Liver (tissue), 9 donors: ENCODE data around the gene TANC1. TPM values are rescaled to one million over a fixed set of nuclear protein-coding genes. Genes with fewer than 3 reads are reported as not detected.

Experiments
- DNase-seq: peaks from one replicate; pipeline ENCODE4 v3.0.0-alpha.2; 2017; ENCODE audit warnings: low spot score
- H3K27ac ChIP-seq, 2 donors: one replicate each; pipeline ENCODE4 v1.7.0; 2013; ENCODE audit warnings: inconsistent platforms in 2 of 2, low read length in 2 of 2, control low read depth in 1 of 2, low read depth in 1 of 2, mild to moderate bottlenecking in 1 of 2
- H3K27me3 ChIP-seq, 4 donors: one replicate each; pipeline versions ENCODE4 v1.6.1 to v1.7.0; 2013; ENCODE audit warnings: low read length in 3 of 4, inconsistent platforms in 1 of 4, mild to moderate bottlenecking in 1 of 4, moderate library complexity in 1 of 4; ENCODE audit not compliant: control insufficient read depth in 4 of 4, insufficient read depth in 4 of 4
- H3K36me3 ChIP-seq, 4 donors: one replicate each; pipeline versions ENCODE4 v1.6.1 to v1.7.0; 2013; ENCODE audit warnings: low read length in 3 of 4, mild to moderate bottlenecking in 3 of 4, low read depth in 1 of 4, moderate library complexity in 1 of 4; ENCODE audit not compliant: control insufficient read depth in 4 of 4, insufficient read depth in 3 of 4
- H3K4me1 ChIP-seq, 4 donors: one replicate each; pipeline versions ENCODE4 v1.6.1 to v1.7.0; 2013; ENCODE audit warnings: low read length in 3 of 4, mild to moderate bottlenecking in 3 of 4, moderate library complexity in 1 of 4; ENCODE audit not compliant: control insufficient read depth in 4 of 4, insufficient read depth in 4 of 4
- H3K4me3 ChIP-seq, 3 donors: one replicate each; pipeline versions ENCODE4 v1.6.1 to v1.7.0; 2013; ENCODE audit warnings: low read length in 3 of 3, control low read depth in 1 of 3, low read depth in 1 of 3, mild to moderate bottlenecking in 1 of 3
- H3K9ac ChIP-seq, 2 donors: one replicate each; pipeline ENCODE4 v1.7.0; 2013; ENCODE audit warnings: low read length in 2 of 2, mild to moderate bottlenecking in 2 of 2, moderate library complexity in 2 of 2, control low read depth in 1 of 2, low read depth in 1 of 2
- H3K9me3 ChIP-seq, 4 donors: one replicate each; pipeline versions ENCODE4 v1.6.1 to v1.7.0; 2013; ENCODE audit warnings: low read length in 3 of 4; ENCODE audit not compliant: control insufficient read depth in 4 of 4
- ATF3 ChIP-seq: IDR thresholded peaks from 2 replicates; pipeline ENCODE4 v1.6.1; 2016; ENCODE audit warnings: antibody characterized with exemption
- CTCF ChIP-seq: fragments of 150-350 bp; IDR thresholded peaks from 2 replicates; pipeline ENCODE4 v1.5.1; 2017; ENCODE audit warnings: improper control_type of control experiment, low read depth, low read length; ENCODE audit not compliant: missing input control
- EGR1 ChIP-seq, 2 donors: IDR thresholded peaks; 2 replicates each; pipeline ENCODE4 v1.6.1; 2016 to 2018; ENCODE audit warnings: antibody characterized with exemption in 2 of 2, low read depth in 2 of 2
- FOXA1 ChIP-seq: IDR thresholded peaks from 2 replicates; pipeline ENCODE4 v1.6.1; 2016; ENCODE audit warnings: antibody characterized with exemption
- FOXA2 ChIP-seq: IDR thresholded peaks from 2 replicates; pipeline ENCODE4 v1.6.1; 2016; ENCODE audit warnings: antibody characterized with exemption
- GABPA ChIP-seq, 2 donors: IDR thresholded peaks in 1 of 2; conservative IDR thresholded peaks in 1 of 2; 2 replicates each; pipeline ENCODE4 v1.6.1; 2016; ENCODE audit warnings: antibody characterized with exemption in 2 of 2, mild to moderate bottlenecking in 1 of 2, moderate library complexity in 1 of 2
- HNF4A ChIP-seq, 2 donors: conservative IDR thresholded peaks; 2 replicates each; pipeline ENCODE4 v1.6.1; 2016; ENCODE audit warnings: antibody characterized with exemption in 2 of 2, mild to moderate bottlenecking in 2 of 2
- HNF4G ChIP-seq: IDR thresholded peaks from 2 replicates; pipeline ENCODE4 v1.6.1; 2016; ENCODE audit warnings: antibody characterized with exemption
- JUND ChIP-seq, 2 donors: IDR thresholded peaks; 2 replicates each; pipeline ENCODE4 v1.6.1; 2016; ENCODE audit warnings: antibody characterized with exemption in 2 of 2
- MAX ChIP-seq: IDR thresholded peaks from 2 replicates; pipeline ENCODE4 v1.6.1; 2016; ENCODE audit warnings: antibody characterized with exemption
- NR2F2 ChIP-seq: IDR thresholded peaks from 2 replicates; pipeline ENCODE4 v1.6.1; 2016; ENCODE audit warnings: antibody characterized with exemption
- RAD21 ChIP-seq, 2 donors: IDR thresholded peaks; 2 replicates each; pipeline ENCODE4 v1.6.1; 2016; ENCODE audit warnings: antibody characterized with exemption in 2 of 2, mild to moderate bottlenecking in 2 of 2
- REST ChIP-seq: IDR thresholded peaks from 2 replicates; pipeline ENCODE4 v1.6.1; 2016; ENCODE audit warnings: antibody characterized with exemption, mild to moderate bottlenecking
- RXRA ChIP-seq, 2 donors: IDR thresholded peaks; 2 replicates each; pipeline ENCODE4 v1.6.1; 2017 to 2018; ENCODE audit warnings: antibody characterized with exemption in 2 of 2, mild to moderate bottlenecking in 1 of 2
- SP1 ChIP-seq: IDR thresholded peaks from 2 replicates; pipeline ENCODE4 v1.6.1; 2018; ENCODE audit warnings: antibody characterized with exemption, mild to moderate bottlenecking
- TAF1 ChIP-seq: conservative IDR thresholded peaks from 2 replicates; pipeline ENCODE4 v1.6.1; 2016; ENCODE audit warnings: antibody characterized with exemption, mild to moderate bottlenecking
- YY1 ChIP-seq: IDR thresholded peaks from 2 replicates; pipeline ENCODE4 v1.6.1; 2016; ENCODE audit warnings: antibody characterized with exemption, mild to moderate bottlenecking
- ZBTB33 ChIP-seq: IDR thresholded peaks from 2 replicates; pipeline ENCODE4 v1.6.1; 2016; ENCODE audit warnings: antibody characterized with exemption
- WGBS: extraction: QIAGEN DNeasy Blood & Tissue Kit; methylation state at CpG from one replicate; pipeline ENCODE4 v1.1.7; 2013; 5-methylcytosine and 5-hydroxymethylcytosine counted together
- polyA plus RNA-seq, 2 donors: library from polyadenylated mRNA; stranded (reverse) in 1 of 2; unstranded in 1 of 2; fragments of 200-250 nt in 1 of 2; fragments of >200 nt in 1 of 2; fragmentation: Nextera tagmentation in 1 of 2; extraction: Ambion mirVana in 1 of 2; gene quantifications; one replicate each; pipeline versions ENCODE4 v1.2.1 to v1.2.3, GENCODE V29; 2013 to 2015
- total RNA-seq, 2 donors: library from RNA; depleted of rRNA; stranded (reverse); fragments of >200 nt; gene quantifications; one replicate each; pipeline ENCODE4 v1.2.3, GENCODE V29; 2014
- donor health status: healthy.
- donor health status: healthy.
- donor health status: healthy.
- donor health status: healthy.
- donor health status: healthy.

Gene TANC1
- total and polyA plus RNA-seq, 4 donors = 3.7 to 17.7 (median 5.2) TPM

- DNase-seq = peak; percentile 39
- H3K36me3 ChIP-seq = no peaks in the 10 kb centered on the region
- peak overlapping the region; percentile 70 to 82 for H3K27ac ChIP-seq
- H3K4me1 ChIP-seq = peaks cover 0 to 22% (median 9%) of the 10 kb centered on the region in 4 donors
- H3K27me3 ChIP-seq = no peaks in the 10 kb centered on the region
- TF ChIP-seq REST (no peak), YY1 (peak; percentile 6), GABPA (IDR thresholded peaks at IDR 0.05 in 1 of 2, conservative IDR thresholded peaks at IDR 0.05 in 1 of 2) (no peak)
- H3K9ac ChIP-seq = peak overlapping the region; percentile 51 to 60
- WGBS = 15% methylated on average over 31 of the region's 31 CpGs
- H3K9me3 ChIP-seq = no peaks in the 10 kb centered on the region
- peak overlapping the region; percentile 41 to 98 (median 90) for H3K4me3 ChIP-seq
These were observed 577 bp upstream of the TANC1 start for GRCh38 chr2:158967731-158968395.

GRCh38 chr2:158969162-158969714 is 798 bp downstream of the TANC1 start:
- H3K4me1 ChIP-seq = peaks cover 0 to 22% (median 9%) of the 10 kb centered on the region in 4 donors
- peak overlapping the region; percentile 74 to 82 for H3K27ac ChIP-seq
- H3K9me3 ChIP-seq = no peaks in the 10 kb centered on the region
- peak overlapping the region; percentile 90 to 98 (median 96) for H3K4me3 ChIP-seq
- no peak for DNase-seq
- no peaks in the 10 kb centered on the region for H3K36me3 ChIP-seq
- peak overlapping the region; percentile 48 to 87 for H3K9ac ChIP-seq
- no peaks in the 10 kb centered on the region for H3K27me3 ChIP-seq
- WGBS = under 1% methylated on average over 36 of the region's 36 CpGs
- no peak for TF ChIP-seq JUND (IDR thresholded peaks at IDR 0.05)
- TF ChIP-seq HNF4A (conservative IDR thresholded peaks at IDR 0.05) = no peak
- TF ChIP-seq MAX = no peak
- TF ChIP-seq GABPA (IDR thresholded peaks at IDR 0.05 in 1 of 2, conservative IDR thresholded peaks at IDR 0.05 in 1 of 2) = no peak
- no peak for TF ChIP-seq YY1
- TF ChIP-seq NR2F2 = no peak
- TF ChIP-seq EGR1 (IDR thresholded peaks at IDR 0.05; ENCODE audit: low read depth in 2 of 2) = no peak
- TF ChIP-seq TAF1 = no peak
- TF ChIP-seq ATF3 = no peak
- no peak for TF ChIP-seq FOXA2
- no peak for TF ChIP-seq CTCF
- no peak for TF ChIP-seq SP1
- no peak for TF ChIP-seq REST
- no peak for TF ChIP-seq RAD21 (IDR thresholded peaks at IDR 0.05)
- no peak for TF ChIP-seq HNF4G
- TF ChIP-seq FOXA1 = no peak
- TF ChIP-seq RXRA (IDR thresholded peaks at IDR 0.05) = no peak
- TF ChIP-seq ZBTB33 = no peak
